GM12878 (cell line): Measurements from ENCODE around the gene ZNF22. TPM values are rescaled to one million over a fixed set of nuclear protein-coding genes. Genes with fewer than 3 reads are reported as not detected.

Experiments used
- ATAC-seq: fragments of 200-7000 bp; cut with Tn5 transposase; 3 replicates; pipeline ENCODE4 v1.9.1; 2020; ENCODE audit warnings: mild to moderate bottlenecking, moderate library complexity
- BruUV-seq: library from RNA; stranded (reverse); fragments of 400-500 nt; replicated peaks from 2 replicates; lab custom pipeline; 2021; lab: Mats Ljungman, UMichigan
- CTCF ChIA-PET: fragments of 300-600 bp; sonication (Branson Sonifier 250); formaldehyde crosslinking; extraction: SDS; loops from one replicate; lab custom pipeline; 2021; ENCODE audit warnings: inconsistent platforms; lab: Yijun Ruan, JAX
- POLR2A ChIA-PET: fragments of 350-600 bp; formaldehyde crosslinking; extraction: SDS; loops from one replicate; lab custom pipeline; 2021; ENCODE audit warnings: inconsistent platforms; lab: Charles Lee
- RAD21 ChIA-PET: fragments of 300-600 bp; sonication (Branson Sonifier 250); formaldehyde crosslinking; loops from one replicate; lab custom pipeline; 2023; ENCODE audit warnings: antibody characterized with exemption; ENCODE audit not compliant: unreplicated experiment; lab: Charles Lee
- SMC1A ChIA-PET: fragments of 300-600 bp; sonication (Branson Sonifier 250); formaldehyde crosslinking; loops from one replicate; lab custom pipeline; 2023; ENCODE audit not compliant: unreplicated experiment, uncharacterized antibody; lab: Charles Lee
- DNase-seq: peaks from one replicate; pipeline ENCODE4 v3.0.0-alpha.2; 2011; ENCODE audit warnings: low read depth, low spot score
- FAIRE-seq: peaks from 3 replicates; lab custom pipeline; 2011; peaks lifted over from hg19 to GRCh38; lab: Jason Lieb, UNC
- H2AFZ ChIP-seq: 2 replicates; pipeline ENCODE4 v1.6.0; 2011; ENCODE audit warnings: low read depth, low read length, control low read depth; ENCODE audit not compliant: control insufficient read depth
- H3K27ac ChIP-seq: 2 replicates; pipeline ENCODE4 v1.5.1; 2011; ENCODE audit warnings: control low read depth; ENCODE audit not compliant: control insufficient read depth, insufficient read depth
- H3K27me3 ChIP-seq, 2 experiments: replicated peaks in 1 of 2; 2 replicates each; pipeline versions ENCODE4 v1.6.0 to v1.6.1; 2011; ENCODE audit warnings: low read length in 1 of 2; ENCODE audit not compliant: control insufficient read depth in 2 of 2, insufficient read depth in 2 of 2
- H3K36me3 ChIP-seq, 2 experiments: 2 replicates each; pipeline ENCODE4 v1.5.1; 2011; ENCODE audit warnings: low read length in 1 of 2; ENCODE audit not compliant: control insufficient read depth in 2 of 2, insufficient read depth in 2 of 2
- H3K4me1 ChIP-seq: 2 replicates; pipeline ENCODE4 v1.6.1; 2011; ENCODE audit warnings: mild to moderate bottlenecking, low read length, moderate library complexity, mixed read lengths; ENCODE audit not compliant: control insufficient read depth, insufficient read depth
- H3K4me2 ChIP-seq: 2 replicates; pipeline ENCODE4 v1.6.0; 2011; ENCODE audit warnings: control low read depth; ENCODE audit not compliant: control insufficient read depth, insufficient read depth
- H3K4me3 ChIP-seq: fragments of 200-600 bp; sonication (generic); 2 replicates; pipeline ENCODE4 v1.5.1; 2016
- H3K79me2 ChIP-seq: 2 replicates; pipeline ENCODE4 v1.6.0; 2011; ENCODE audit warnings: low read length; ENCODE audit not compliant: control insufficient read depth, insufficient read depth
- H3K9ac ChIP-seq: 2 replicates; pipeline ENCODE4 v1.8.0; 2011; ENCODE audit warnings: low read length, control low read depth, mixed read lengths; ENCODE audit not compliant: control insufficient read depth, insufficient read depth
- H3K9me3 ChIP-seq: replicated peaks from 3 replicates; pipeline ENCODE4 v1.5.1; 2011; ENCODE audit warnings: mild to moderate bottlenecking, low read length; ENCODE audit not compliant: control insufficient read depth, insufficient read depth
- H4K20me1 ChIP-seq: 2 replicates; pipeline ENCODE4 v1.6.0; 2011; ENCODE audit not compliant: control insufficient read depth, insufficient read depth
- GATAD2B ChIP-seq: fragments of 450-650 bp; conservative IDR thresholded peaks from 2 replicates; pipeline ENCODE4 v1.6.1; 2017; ENCODE audit warnings: low read depth, mild to moderate bottlenecking, moderate library complexity
- RAD51 ChIP-seq: fragments of 450-650 bp; IDR thresholded peaks from 2 replicates; pipeline ENCODE4 v1.6.1; 2016; ENCODE audit warnings: moderate library complexity, mild to moderate bottlenecking, inconsistent platforms
- SP1 ChIP-seq: IDR thresholded peaks from one replicate; pipeline ENCODE4 v1.6.1; 2011; ENCODE audit warnings: low read depth, low read length
- WGBS: methylation state at CpG from one replicate; pipeline ENCODE4 v1.1.6; 2016; ENCODE audit warnings: low lambda C conversion rate; ENCODE audit not compliant: insufficient replicate concordance, insufficient coverage; ENCODE audit errors: missing lambda C conversion rate; 5-methylcytosine and 5-hydroxymethylcytosine counted together
- in situ Hi-C: fragments of 300-500 bp; cut with MboI; formaldehyde crosslinking; loops from 9 replicates; pipeline ENCODE4 v1.14.3; 2018; ENCODE audit warnings: mixed read lengths
- intact Hi-C: fragments of 100-400 bp; cut with micrococcal nuclease; formaldehyde crosslinking; loops from one replicate; pipeline ENCODE4 v1.14.2; 2022; ENCODE audit not compliant: unreplicated experiment
- polyA plus RNA-seq, 11 experiments: library from polyadenylated mRNA; depleted of rRNA in 4 of 11; unstranded in 6 of 11; stranded (reverse) in 5 of 11; fragments of >200 nt; fragmentation: Nextera tagmentation in 4 of 11; fragmentation: Illumina TruSeq in 1 of 11; extraction: Ambion mirVana in 4 of 11; extraction: Trizol in 1 of 11; gene quantifications; 1 replicate in 1 of 11; 2 replicates in 10 of 11; pipeline versions ENCODE4 v1.2.1 to v1.2.3, GENCODE V29; 2011 to 2016; ENCODE audit warnings: inconsistent platforms in 2 of 11, missing spikeins in 2 of 11, low read depth in 1 of 11
- total RNA-seq, 4 experiments: library from RNA; depleted of rRNA in 3 of 4; stranded (reverse); fragments of >200 nt in 3 of 4; fragmentation: Illumina TruSeq in 1 of 4; extraction: Trizol in 1 of 4; gene quantifications; 2 replicates each; pipeline versions ENCODE4 v1.2.1 to v1.2.3, GENCODE V29; 2013 to 2021
- TF ChIP-seq, protein P1 (sequence below): fragments of 450-650 bp; IDR thresholded peaks from 2 replicates; pipeline ENCODE4 v1.6.1; 2017; ENCODE audit warnings: borderline replicate concordance
- TF ChIP-seq, protein P2 (sequence below): fragments of 450-650 bp; IDR thresholded peaks from 2 replicates; pipeline ENCODE4 v1.6.1; 2014; ENCODE audit warnings: mild to moderate bottlenecking
- TF ChIP-seq, protein P3 (sequence below): fragments of 450-650 bp; IDR thresholded peaks from 2 replicates; pipeline ENCODE4 v1.6.1; 2017; ENCODE audit warnings: mild to moderate bottlenecking

ZNF22 gene
- total and polyA plus RNA-seq, 10 of the 15 experiments (the other 5 are each of a cell fraction or from before 2014, with no cell fraction given) = 31.1 to 74.4 (median 43.8) TPM

DNA sequence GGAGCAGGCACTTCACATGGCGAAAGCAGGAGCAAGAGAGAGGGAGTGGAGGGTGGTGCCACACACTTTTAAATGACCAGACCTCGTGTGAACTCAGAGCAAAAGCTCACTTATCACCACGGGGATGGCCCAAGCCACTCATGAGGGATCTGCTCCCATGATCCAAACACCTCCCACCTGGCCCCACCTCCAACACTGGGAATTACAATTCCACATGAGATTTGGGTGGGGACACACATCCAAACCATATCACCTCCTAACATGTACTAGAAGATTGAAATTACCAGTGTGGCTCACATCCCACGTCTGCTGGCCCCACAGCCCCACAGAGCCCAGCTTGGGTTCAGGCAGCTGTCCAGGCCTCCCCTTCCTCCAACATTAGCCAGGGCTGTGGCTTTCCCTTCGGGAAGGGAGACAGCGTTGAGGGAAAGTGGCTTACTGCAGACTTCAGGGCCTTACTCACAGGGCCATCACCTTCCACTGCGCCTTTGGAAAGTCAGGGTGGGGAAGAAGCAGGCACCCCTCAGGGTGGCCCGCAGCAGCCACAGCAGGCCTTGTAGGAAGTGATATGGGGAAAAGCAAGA lies 29.8 kb upstream of the ZNF22 start:
- TSS peak; percentile 40 for BruUV-seq
- no peak overlapping the region for H3K4me2 ChIP-seq
- H3K36me3 ChIP-seq = peaks cover 0 to 8% of the 10 kb centered on the region in 2 experiments; a peak in 2 of 4 replicates
- intact Hi-C loops = no loop called here
- peaks cover 9% of the 10 kb centered on the region for H3K79me2 ChIP-seq
- no peak for FAIRE-seq
- WGBS = 83% methylated on average over 8 of the region's 8 CpGs
- no peaks in the 10 kb centered on the region for H3K9me3 ChIP-seq
- no peak overlapping the region for H2AFZ ChIP-seq
- ChIA-PET SMC1A (interaction anchor here (5.9 kb wide), 1 partner anchor 9 kb away, joined by 43 read pairs; the partner anchor contains the start of gene DEPP1), POLR2A (interaction anchor here (1.0 to 10.9 kb wide), 2 partner anchors 8 to 35 kb away, joined by 4 to 110 read pairs; partner anchors contain the start of gene DEPP1), RAD21 (no interaction called here), CTCF (no interaction called here)
- in situ Hi-C loops = loop anchor here (25.0 kb wide), 1 partner anchor 1809 kb away; no protein-coding TSS in a partner anchor
- no peaks in the 10 kb centered on the region for H3K27me3 ChIP-seq
- H3K4me1 ChIP-seq = peaks cover 62% of the 10 kb centered on the region
- TF ChIP-seq, protein P1, sequence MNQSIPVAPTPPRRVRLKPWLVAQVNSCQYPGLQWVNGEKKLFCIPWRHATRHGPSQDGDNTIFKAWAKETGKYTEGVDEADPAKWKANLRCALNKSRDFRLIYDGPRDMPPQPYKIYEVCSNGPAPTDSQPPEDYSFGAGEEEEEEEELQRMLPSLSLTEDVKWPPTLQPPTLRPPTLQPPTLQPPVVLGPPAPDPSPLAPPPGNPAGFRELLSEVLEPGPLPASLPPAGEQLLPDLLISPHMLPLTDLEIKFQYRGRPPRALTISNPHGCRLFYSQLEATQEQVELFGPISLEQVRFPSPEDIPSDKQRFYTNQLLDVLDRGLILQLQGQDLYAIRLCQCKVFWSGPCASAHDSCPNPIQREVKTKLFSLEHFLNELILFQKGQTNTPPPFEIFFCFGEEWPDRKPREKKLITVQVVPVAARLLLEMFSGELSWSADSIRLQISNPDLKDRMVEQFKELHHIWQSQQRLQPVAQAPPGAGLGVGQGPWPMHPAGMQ = no peak
- TF ChIP-seq GATAD2B = no peak
- TF ChIP-seq, protein P2, sequence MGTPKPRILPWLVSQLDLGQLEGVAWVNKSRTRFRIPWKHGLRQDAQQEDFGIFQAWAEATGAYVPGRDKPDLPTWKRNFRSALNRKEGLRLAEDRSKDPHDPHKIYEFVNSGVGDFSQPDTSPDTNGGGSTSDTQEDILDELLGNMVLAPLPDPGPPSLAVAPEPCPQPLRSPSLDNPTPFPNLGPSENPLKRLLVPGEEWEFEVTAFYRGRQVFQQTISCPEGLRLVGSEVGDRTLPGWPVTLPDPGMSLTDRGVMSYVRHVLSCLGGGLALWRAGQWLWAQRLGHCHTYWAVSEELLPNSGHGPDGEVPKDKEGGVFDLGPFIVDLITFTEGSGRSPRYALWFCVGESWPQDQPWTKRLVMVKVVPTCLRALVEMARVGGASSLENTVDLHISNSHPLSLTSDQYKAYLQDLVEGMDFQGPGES = no peak
- no peak for TF ChIP-seq SP1
- no peak for TF ChIP-seq RAD51
- TF ChIP-seq, protein P3, sequence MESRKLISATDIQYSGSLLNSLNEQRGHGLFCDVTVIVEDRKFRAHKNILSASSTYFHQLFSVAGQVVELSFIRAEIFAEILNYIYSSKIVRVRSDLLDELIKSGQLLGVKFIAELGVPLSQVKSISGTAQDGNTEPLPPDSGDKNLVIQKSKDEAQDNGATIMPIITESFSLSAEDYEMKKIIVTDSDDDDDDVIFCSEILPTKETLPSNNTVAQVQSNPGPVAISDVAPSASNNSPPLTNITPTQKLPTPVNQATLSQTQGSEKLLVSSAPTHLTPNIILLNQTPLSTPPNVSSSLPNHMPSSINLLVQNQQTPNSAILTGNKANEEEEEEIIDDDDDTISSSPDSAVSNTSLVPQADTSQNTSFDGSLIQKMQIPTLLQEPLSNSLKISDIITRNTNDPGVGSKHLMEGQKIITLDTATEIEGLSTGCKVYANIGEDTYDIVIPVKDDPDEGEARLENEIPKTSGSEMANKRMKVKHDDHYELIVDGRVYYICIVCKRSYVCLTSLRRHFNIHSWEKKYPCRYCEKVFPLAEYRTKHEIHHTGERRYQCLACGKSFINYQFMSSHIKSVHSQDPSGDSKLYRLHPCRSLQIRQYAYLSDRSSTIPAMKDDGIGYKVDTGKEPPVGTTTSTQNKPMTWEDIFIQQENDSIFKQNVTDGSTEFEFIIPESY = no peak
- DNase-seq = no peak
- ATAC-seq = no peak
- H3K4me3 ChIP-seq = no peak overlapping the region
- no peaks in the 10 kb centered on the region for H4K20me1 ChIP-seq
- no peak overlapping the region for H3K9ac ChIP-seq
- no peak overlapping the region; the same call in 1 of the 2 replicates for H3K27ac ChIP-seq
